Astrocyte (in vitro differentiated cells and primary cell): ENCODE data around the gene PLEKHA6. TPM values are rescaled to one million over a fixed set of nuclear protein-coding genes. Genes with fewer than 3 reads are reported as not detected.

ENCODE experiments used
- DNase-seq: peaks from one replicate; pipeline ENCODE4 v3.0.0-alpha.2; 2010; ENCODE audit warnings: low read depth
- FAIRE-seq: peaks from 2 replicates; lab custom pipeline; 2011; peaks lifted over from hg19 to GRCh38; lab: Jason Lieb, UNC
- H2AFZ ChIP-seq: 2 replicates; pipeline ENCODE4 v1.6.0; 2012; ENCODE audit warnings: low read depth, low read length, inconsistent platforms
- H3K27ac ChIP-seq: 2 replicates; pipeline ENCODE4 v1.5.1; 2011; ENCODE audit warnings: low read depth, low read length, inconsistent platforms
- H3K27me3 ChIP-seq: 2 replicates; pipeline ENCODE4 v1.6.0; 2011; ENCODE audit warnings: low read length, inconsistent platforms; ENCODE audit not compliant: insufficient read depth
- H3K36me3 ChIP-seq: 2 replicates; pipeline ENCODE4 v1.5.1; 2011; ENCODE audit warnings: low read length, inconsistent platforms; ENCODE audit not compliant: insufficient read depth
- H3K4me1 ChIP-seq: 2 replicates; pipeline ENCODE4 v1.5.1; 2011; ENCODE audit warnings: low read length, inconsistent platforms; ENCODE audit not compliant: insufficient read depth
- H3K4me2 ChIP-seq: 2 replicates; pipeline ENCODE4 v1.6.0; 2012; ENCODE audit warnings: low read length, inconsistent platforms
- H3K4me3 ChIP-seq: 2 replicates; pipeline ENCODE4 v1.5.1; 2011; ENCODE audit warnings: low read depth, mild to moderate bottlenecking, low read length, inconsistent platforms; ENCODE audit not compliant: insufficient read depth
- H3K79me2 ChIP-seq: 2 replicates; pipeline ENCODE4 v1.6.0; 2012; ENCODE audit warnings: mild to moderate bottlenecking, low read length, inconsistent platforms; ENCODE audit not compliant: insufficient read depth
- H3K9ac ChIP-seq: 2 replicates; pipeline ENCODE4 v1.6.0; 2012; ENCODE audit warnings: mild to moderate bottlenecking, low read length, inconsistent platforms
- H3K9me3 ChIP-seq: 2 replicates; pipeline ENCODE4 v1.5.1; 2012; ENCODE audit warnings: low read depth, mild to moderate bottlenecking, low read length, inconsistent platforms; ENCODE audit not compliant: insufficient read depth
- H4K20me1 ChIP-seq: 2 replicates; pipeline ENCODE4 v1.6.0; 2012; ENCODE audit warnings: low read length, inconsistent platforms; ENCODE audit not compliant: insufficient read depth
- H3K27ac Mint-ChIP-seq: one replicate; pipeline ENCODE4 v1.8.0; 2021; ENCODE audit warnings: mild to moderate bottlenecking, mixed read lengths; ENCODE audit not compliant: unreplicated experiment
- H3K27me3 Mint-ChIP-seq: one replicate; pipeline ENCODE4 v1.8.0; 2021; ENCODE audit warnings: low read depth, mixed read lengths; ENCODE audit not compliant: unreplicated experiment
- H3K36me3 Mint-ChIP-seq: one replicate; pipeline ENCODE4 v1.8.0; 2021; ENCODE audit warnings: low read depth, mixed read lengths; ENCODE audit not compliant: unreplicated experiment
- H3K4me1 Mint-ChIP-seq: one replicate; pipeline ENCODE4 v1.8.0; 2021; ENCODE audit warnings: low read depth, mixed read lengths; ENCODE audit not compliant: unreplicated experiment
- H3K4me3 Mint-ChIP-seq: one replicate; pipeline ENCODE4 v1.8.0; 2021; ENCODE audit warnings: mild to moderate bottlenecking, moderate library complexity, mixed read lengths; ENCODE audit not compliant: unreplicated experiment
- H3K9me3 Mint-ChIP-seq: one replicate; pipeline ENCODE4 v1.8.0; 2021; ENCODE audit warnings: mild to moderate bottlenecking, mixed read lengths; ENCODE audit not compliant: unreplicated experiment
- EZH2 ChIP-seq: IDR thresholded peaks from 2 replicates; pipeline ENCODE4 v1.6.1; 2012; ENCODE audit warnings: mild to moderate bottlenecking, low read length, inconsistent platforms; ENCODE audit not compliant: insufficient read depth
- total RNA-seq: library from RNA; stranded (reverse); gene quantifications from 2 replicates; pipeline ENCODE4 v1.2.1, GENCODE V29; 2021
- TF ChIP-seq, protein P1 (sequence below): IDR thresholded peaks from 2 replicates; pipeline ENCODE4 v1.5.1; 2011; ENCODE audit warnings: low read depth, mild to moderate bottlenecking, inconsistent platforms, low read length, moderate library complexity; ENCODE audit not compliant: insufficient read depth

PLEKHA6 gene
- total RNA-seq, 1 donor from 2014 or later = 1.5 TPM

DNA sequence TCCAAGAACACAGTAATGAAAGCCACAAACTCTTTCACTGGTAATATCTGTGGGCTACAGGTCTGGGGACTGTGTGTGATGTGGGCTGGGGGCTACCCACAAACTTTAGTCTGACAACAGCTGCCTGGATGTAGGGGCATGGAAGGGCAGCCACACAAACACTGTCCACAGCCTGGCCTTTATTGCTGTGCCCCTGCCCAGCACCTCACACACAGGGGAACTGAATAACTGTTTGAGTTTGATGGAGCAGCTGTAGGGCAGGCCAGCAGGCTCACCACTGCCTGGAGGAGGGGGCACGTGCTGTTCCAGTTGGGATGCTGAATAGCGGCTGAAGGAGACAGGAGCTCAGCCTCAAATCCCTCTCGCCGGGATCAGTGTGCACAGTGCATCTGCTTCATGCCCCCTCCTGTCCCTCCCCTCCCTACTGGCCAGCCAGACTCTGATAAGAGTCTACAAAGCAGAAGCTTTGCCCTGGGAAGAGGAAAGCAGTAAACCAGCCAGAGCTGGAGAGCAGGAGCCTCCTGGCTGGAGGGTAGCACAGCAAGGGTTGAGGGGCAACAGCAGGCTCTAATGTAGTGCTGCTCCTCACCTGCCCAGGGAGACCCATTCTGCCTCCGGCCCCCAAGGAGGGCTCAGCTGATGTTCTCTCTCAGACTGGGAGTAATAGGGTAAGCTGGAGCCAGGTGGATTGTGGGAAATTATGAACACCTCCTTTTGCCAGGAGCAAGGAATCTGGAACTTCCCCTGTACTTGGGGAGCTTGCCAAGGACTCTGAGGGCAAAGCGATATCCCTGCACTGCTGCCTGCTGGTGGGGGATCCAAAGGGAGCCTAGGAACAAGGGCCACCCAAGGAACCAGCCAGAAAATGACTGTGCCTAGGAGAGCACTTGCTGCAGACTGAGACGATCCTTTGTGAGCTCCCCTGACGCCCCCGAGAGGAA lies 75.7 kb downstream of the PLEKHA6 start:
- Histone ChIP-seq H3K27ac (no peak overlapping the region), H2AFZ (no peak overlapping the region), H3K4me2 (no peak overlapping the region), H3K9ac (no peak overlapping the region), H3K27me3 (peaks cover 37% of the 10 kb centered on the region), H3K36me3 (no peaks in the 10 kb centered on the region), H3K9me3 (no peaks in the 10 kb centered on the region), H4K20me1 (no peaks in the 10 kb centered on the region), H3K4me1 (no peaks in the 10 kb centered on the region), H3K4me3 (no peak overlapping the region), H3K79me2 (no peaks in the 10 kb centered on the region)
- H3K27me3 Mint-ChIP-seq = peaks cover 50% of the 10 kb centered on the region
- peaks cover 2% of the 10 kb centered on the region for H3K36me3 Mint-ChIP-seq
- FAIRE-seq = no peak
- DNase-seq = no peak
- H3K4me3 Mint-ChIP-seq = no peak overlapping the region
- H3K9me3 Mint-ChIP-seq = no peaks in the 10 kb centered on the region
- peaks cover 12% of the 10 kb centered on the region for H3K4me1 Mint-ChIP-seq
- no peak for TF ChIP-seq EZH2
- TF ChIP-seq, protein P1, sequence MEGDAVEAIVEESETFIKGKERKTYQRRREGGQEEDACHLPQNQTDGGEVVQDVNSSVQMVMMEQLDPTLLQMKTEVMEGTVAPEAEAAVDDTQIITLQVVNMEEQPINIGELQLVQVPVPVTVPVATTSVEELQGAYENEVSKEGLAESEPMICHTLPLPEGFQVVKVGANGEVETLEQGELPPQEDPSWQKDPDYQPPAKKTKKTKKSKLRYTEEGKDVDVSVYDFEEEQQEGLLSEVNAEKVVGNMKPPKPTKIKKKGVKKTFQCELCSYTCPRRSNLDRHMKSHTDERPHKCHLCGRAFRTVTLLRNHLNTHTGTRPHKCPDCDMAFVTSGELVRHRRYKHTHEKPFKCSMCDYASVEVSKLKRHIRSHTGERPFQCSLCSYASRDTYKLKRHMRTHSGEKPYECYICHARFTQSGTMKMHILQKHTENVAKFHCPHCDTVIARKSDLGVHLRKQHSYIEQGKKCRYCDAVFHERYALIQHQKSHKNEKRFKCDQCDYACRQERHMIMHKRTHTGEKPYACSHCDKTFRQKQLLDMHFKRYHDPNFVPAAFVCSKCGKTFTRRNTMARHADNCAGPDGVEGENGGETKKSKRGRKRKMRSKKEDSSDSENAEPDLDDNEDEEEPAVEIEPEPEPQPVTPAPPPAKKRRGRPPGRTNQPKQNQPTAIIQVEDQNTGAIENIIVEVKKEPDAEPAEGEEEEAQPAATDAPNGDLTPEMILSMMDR = no peak
- H3K27ac Mint-ChIP-seq = no peak overlapping the region

DNA sequence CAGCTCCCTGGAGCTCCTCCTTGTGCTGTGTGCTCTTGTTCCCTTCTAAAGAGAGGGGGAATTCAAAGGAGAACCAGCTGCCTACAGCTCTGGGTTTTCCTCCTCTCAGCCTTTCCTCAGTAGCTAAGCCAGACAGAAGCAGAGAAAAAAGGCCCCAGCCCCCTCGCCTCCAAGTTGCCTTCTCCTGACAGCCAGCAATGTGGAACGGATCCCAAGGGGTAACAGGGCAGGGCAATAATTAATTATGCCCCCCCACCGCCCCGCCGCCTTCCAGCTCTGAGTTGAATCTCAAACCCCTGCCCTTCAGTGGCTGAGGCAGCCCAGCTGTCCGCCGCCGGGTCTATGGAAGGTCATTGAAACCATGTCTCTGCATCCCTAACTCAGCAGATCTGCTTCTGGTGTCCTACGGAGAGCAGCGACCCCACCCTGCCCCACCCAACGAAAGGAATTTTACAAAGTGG lies 76.9 kb downstream of the PLEKHA6 start:
- TF ChIP-seq EZH2 = no peak
- TF ChIP-seq, protein P1 = no peak
- Histone ChIP-seq H3K9me3 (no peaks in the 10 kb centered on the region), H3K4me1 (no peaks in the 10 kb centered on the region), H3K4me3 (no peak overlapping the region), H3K27me3 (peaks cover 47% of the 10 kb centered on the region), H3K27ac (no peak overlapping the region), H4K20me1 (no peaks in the 10 kb centered on the region), H2AFZ (no peak overlapping the region), H3K36me3 (no peaks in the 10 kb centered on the region), H3K4me2 (no peak overlapping the region), H3K79me2 (no peaks in the 10 kb centered on the region), H3K9ac (no peak overlapping the region)
- FAIRE-seq (no peak), DNase-seq (no peak)
- H3K27me3 Mint-ChIP-seq = peaks cover 60% of the 10 kb centered on the region
- H3K27ac Mint-ChIP-seq = no peak overlapping the region
- H3K4me3 Mint-ChIP-seq = no peak overlapping the region
- H3K9me3 Mint-ChIP-seq = no peaks in the 10 kb centered on the region
- peaks cover 6% of the 10 kb centered on the region for H3K4me1 Mint-ChIP-seq
- H3K36me3 Mint-ChIP-seq = peaks cover 2% of the 10 kb centered on the region
